ENCODE measurements around the gene BMP6. TPM values are rescaled to one million over a fixed set of nuclear protein-coding genes. Genes with fewer than 3 reads are reported as not detected.

Gene BMP6
- polyA plus RNA-seq, 1 donor, result 6.8 TPM

GRCh38 chr6:7747433-7747832, 21.5 kb downstream of the BMP6 start:
- no peak for DNase-seq

- DNase-seq, result no peak
Measured at GRCh38 chr6:7747901-7748504, 22.1 kb downstream of the BMP6 start.

GRCh38 chr6:7749478-7749877, 23.6 kb downstream of the BMP6 start:
- no peak for DNase-seq

- DNase-seq, result no peak
Measured at GRCh38 chr6:7750197-7750596, 24.3 kb downstream of the BMP6 start.

- no peak for DNase-seq
Measured at GRCh38 chr6:7758456-7758855, 32.6 kb downstream of the BMP6 start.

- DNase-seq, result no peak
Measured at GRCh38 chr6:7759320-7759719, 33.4 kb downstream of the BMP6 start.

GRCh38 chr6:7761051-7761450, 35.2 kb downstream of the BMP6 start:
- DNase-seq, result no peak

- no peak for DNase-seq
Measured at GRCh38 chr6:7762760-7763159, 36.9 kb downstream of the BMP6 start.

- peak; percentile 50 for DNase-seq
Measured at GRCh38 chr6:7763881-7764280, 38.0 kb downstream of the BMP6 start.

GRCh38 chr6:7765575-7766325, 39.9 kb downstream of the BMP6 start:
- DNase-seq, result no peak

GRCh38 chr6:7769702-7770101, 43.8 kb downstream of the BMP6 start:
- no peak for DNase-seq

- no peak for DNase-seq
Measured at GRCh38 chr6:7770111-7770510, 44.2 kb downstream of the BMP6 start.

- DNase-seq, result no peak
Measured at GRCh38 chr6:7770601-7771000, 44.7 kb downstream of the BMP6 start.

- DNase-seq, result no peak
Measured at GRCh38 chr6:7773322-7773721, 47.4 kb downstream of the BMP6 start.

- no peak for DNase-seq
Measured at GRCh38 chr6:7773914-7774313, 48.0 kb downstream of the BMP6 start.

GRCh38 chr6:7776509-7776908, 50.6 kb downstream of the BMP6 start:
- no peak for DNase-seq

- DNase-seq, result no peak
Measured at GRCh38 chr6:7777074-7777473, 51.2 kb downstream of the BMP6 start.

GRCh38 chr6:7781240-7781639, 55.3 kb downstream of the BMP6 start:
- DNase-seq, result no peak

- no peak for DNase-seq
Measured at GRCh38 chr6:7784248-7784647, 58.3 kb downstream of the BMP6 start.

- DNase-seq, result no peak
Measured at GRCh38 chr6:7784706-7785105, 58.8 kb downstream of the BMP6 start.

GRCh38 chr6:7785243-7786035, 59.5 kb downstream of the BMP6 start:
- DNase-seq, result peak; percentile 56

- DNase-seq, result no peak
Measured at GRCh38 chr6:7786214-7786661, 60.3 kb downstream of the BMP6 start.

- no peak for DNase-seq
Measured at GRCh38 chr6:7787137-7787608, 61.3 kb downstream of the BMP6 start.
